ENCODE measurements around the gene KRTAP5-3. TPM values are rescaled to one million over a fixed set of nuclear protein-coding genes. Genes with fewer than 3 reads are reported as not detected.

The KRTAP5-3 gene
- total RNA-seq, 1 experiment from 2014 or later: not detected

GRCh38 chr11:1566381-1567051 lies 41.7 kb downstream of the KRTAP5-3 start:
- peak; percentile 35 for DNase-seq
- peaks cover 6% of the 10 kb centered on the region for H3K23me2 ChIP-seq (ENCODE audit: insufficient read length, low read depth, low read length, poor library complexity, severe bottlenecking)
- no peak overlapping the region for H4K8ac ChIP-seq (replicated peaks; ENCODE audit: insufficient read length, low read depth, low read length)
- H3K27me3 ChIP-seq (ENCODE audit: insufficient read depth, low read length): no peaks in the 10 kb centered on the region; the same call in 1 of the 2 replicates
- no peak overlapping the region for H3K4ac ChIP-seq (ENCODE audit: low read depth, low read length)
- H2BK120ac ChIP-seq (ENCODE audit: low read depth, low read length, poor library complexity, severe bottlenecking): no peak overlapping the region
- H3K36me3 Mint-ChIP-seq (ENCODE audit: insufficient read depth in 1 of 3, low read depth in 3 of 3): no peaks in the 10 kb centered on the region
- no peaks in the 10 kb centered on the region for H3K79me2 ChIP-seq (ENCODE audit: insufficient read depth, low read length)
- H2AK5ac ChIP-seq (ENCODE audit: insufficient read length, low read length): no peak overlapping the region
- no peak overlapping the region for H2BK12ac ChIP-seq (ENCODE audit: insufficient read length, low read depth, low read length)
- no peak overlapping the region for H2BK20ac ChIP-seq (ENCODE audit: low read depth, low read length, poor library complexity, severe bottlenecking)
- no peak overlapping the region for H3K4me3 Mint-ChIP-seq
- H3K14ac ChIP-seq (ENCODE audit: insufficient read depth, low read length): no peak overlapping the region; the same call in 1 of the 2 replicates
- peaks cover 40% of the 10 kb centered on the region for H3K27me3 Mint-ChIP-seq (ENCODE audit: low read depth)
- no CpG with 5 or more reads among the region's 20 CpGs for WGBS (ENCODE audit: extremely low coverage, insufficient read length, low lambda C conversion rate)
- no peaks in the 10 kb centered on the region for H3K9me3 Mint-ChIP-seq
- H4K5ac ChIP-seq (ENCODE audit: insufficient read length, low read depth, low read length): no peak overlapping the region
- peak; percentile 43; the same call in 2 of the 3 replicates for TF ChIP-seq CTCF (conservative IDR thresholded peaks at IDR 0.05)
- no peak overlapping the region for H3T11ph ChIP-seq (ENCODE audit: low read length)
- H3K27ac Mint-ChIP-seq: no peak overlapping the region; a peak in 2 of 7 replicates
- no peak overlapping the region for H3K27ac ChIP-seq (ENCODE audit: insufficient read length, low read depth, low read length)
- H3K79me1 ChIP-seq (ENCODE audit: insufficient read depth, low read depth, low read length, poor library complexity, severe bottlenecking): no peaks in the 10 kb centered on the region
- H2BK5ac ChIP-seq (ENCODE audit: insufficient read length, low read length): no peak overlapping the region
- no peak overlapping the region for H3K23ac ChIP-seq (ENCODE audit: insufficient read length, low read depth, low read length)
- H3K56ac ChIP-seq (ENCODE audit: insufficient read length, low read depth, low read length): no peak overlapping the region
- H3K4me1 ChIP-seq (ENCODE audit: insufficient read depth, low read length): no peaks in the 10 kb centered on the region; the same call in 1 of the 2 replicates
- peaks cover 20 to 47% of the 10 kb centered on the region in 2 experiments for H3K4me1 Mint-ChIP-seq
- no peak overlapping the region for H3K18ac ChIP-seq (ENCODE audit: insufficient read length, low read depth, low read length)
- no peak overlapping the region for H2AFZ ChIP-seq (ENCODE audit: low read length)
- no peak overlapping the region for H3K4me2 ChIP-seq (ENCODE audit: insufficient read depth, insufficient read length, low read length)
- no peak overlapping the region for H3K9ac ChIP-seq (ENCODE audit: extremely low read depth, insufficient read length, low read length)
- H2BK15ac ChIP-seq (ENCODE audit: low read depth, low read length): no peak overlapping the region
- H4K91ac ChIP-seq (ENCODE audit: insufficient read length, low read depth, low read length): no peak overlapping the region
- no peaks in the 10 kb centered on the region for H4K20me1 ChIP-seq (ENCODE audit: control insufficient read depth, insufficient read depth, insufficient read length)
- no peaks in the 10 kb centered on the region for H3K9me3 ChIP-seq (ENCODE audit: control insufficient read depth, low read depth, low read length)
